AG04449 (cell line): ENCODE results near the gene ATP13A1.

ENCODE experiments used
- CTCF ChIA-PET: fragments of 350-600 bp; formaldehyde crosslinking; extraction: SDS; loops from one replicate; lab custom pipeline; 2021; ENCODE audit warnings: antibody characterized with exemption; lab: Yijun Ruan, JAX
- POLR2A ChIA-PET: fragments of 400-600, 350-600 bp; formaldehyde crosslinking; extraction: SDS; loops from one replicate; lab custom pipeline; 2020; ENCODE audit warnings: antibody characterized with exemption, inconsistent platforms; lab: Yijun Ruan, JAX
- DNase-seq: peaks from one replicate; pipeline ENCODE4 v3.0.0-alpha.2; 2010; ENCODE audit warnings: low read depth, low spot score
- H3K4me3 ChIP-seq: 2 replicates; pipeline ENCODE4 v1.5.1; 2011; ENCODE audit warnings: low read depth, mild to moderate bottlenecking, control low read depth, low read length
- TF ChIP-seq, protein P1 (sequence below): IDR thresholded peaks from one replicate; pipeline ENCODE4 v1.5.1; 2011; ENCODE audit warnings: mild to moderate bottlenecking, moderate library complexity, low read length, control low read depth, inconsistent platforms; ENCODE audit not compliant: insufficient read depth; ENCODE audit errors: missing control alignments

The ATP13A1 gene

GRCh38 chr19:19642506-19643157, 20.8 kb downstream of the ATP13A1 start:
- DNase-seq: no peak
- ChIA-PET CTCF (interaction anchor here (5.0 kb wide), 1 partner anchor 111 kb away, joined by 37 read pairs; no protein-coding TSS in a partner anchor), POLR2A (interaction anchor here (0.9 kb wide), 1 partner anchor 110 kb away, joined by 4 read pairs; no protein-coding TSS in a partner anchor)
- TF ChIP-seq, protein P1, sequence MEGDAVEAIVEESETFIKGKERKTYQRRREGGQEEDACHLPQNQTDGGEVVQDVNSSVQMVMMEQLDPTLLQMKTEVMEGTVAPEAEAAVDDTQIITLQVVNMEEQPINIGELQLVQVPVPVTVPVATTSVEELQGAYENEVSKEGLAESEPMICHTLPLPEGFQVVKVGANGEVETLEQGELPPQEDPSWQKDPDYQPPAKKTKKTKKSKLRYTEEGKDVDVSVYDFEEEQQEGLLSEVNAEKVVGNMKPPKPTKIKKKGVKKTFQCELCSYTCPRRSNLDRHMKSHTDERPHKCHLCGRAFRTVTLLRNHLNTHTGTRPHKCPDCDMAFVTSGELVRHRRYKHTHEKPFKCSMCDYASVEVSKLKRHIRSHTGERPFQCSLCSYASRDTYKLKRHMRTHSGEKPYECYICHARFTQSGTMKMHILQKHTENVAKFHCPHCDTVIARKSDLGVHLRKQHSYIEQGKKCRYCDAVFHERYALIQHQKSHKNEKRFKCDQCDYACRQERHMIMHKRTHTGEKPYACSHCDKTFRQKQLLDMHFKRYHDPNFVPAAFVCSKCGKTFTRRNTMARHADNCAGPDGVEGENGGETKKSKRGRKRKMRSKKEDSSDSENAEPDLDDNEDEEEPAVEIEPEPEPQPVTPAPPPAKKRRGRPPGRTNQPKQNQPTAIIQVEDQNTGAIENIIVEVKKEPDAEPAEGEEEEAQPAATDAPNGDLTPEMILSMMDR: no peak
- H3K4me3 ChIP-seq: peak overlapping the region; percentile 88

GRCh38 chr19:19637523-19638251, 25.8 kb downstream of the ATP13A1 start:
- ChIA-PET POLR2A (no interaction called here), CTCF (interaction anchor here (1.8 to 5.0 kb wide), 2 partner anchors 105 to 106 kb away, joined by 6 to 37 read pairs; no protein-coding TSS in a partner anchor)
- TF ChIP-seq, protein P1: no peak

GRCh38 chr19:19637186-19637522, 26.3 kb downstream of the ATP13A1 start:
- TF ChIP-seq, protein P1: no peak
- no peak for DNase-seq
- H3K4me3 ChIP-seq: no peak overlapping the region
- ChIA-PET POLR2A (no interaction called here), CTCF (interaction anchor here (1.8 kb wide), 1 partner anchor 105 kb away, joined by 6 read pairs; no protein-coding TSS in a partner anchor)

More at GRCh38 chr19:19637523-19638251, 25.8 kb downstream of the ATP13A1 start:
- DNase-seq: no peak
- no peak overlapping the region for H3K4me3 ChIP-seq

GRCh38 chr19:19636573-19637185, 26.8 kb downstream of the ATP13A1 start:
- TF ChIP-seq, protein P1: no peak
- CTCF ChIA-PET: interaction anchor here (1.8 kb wide), 1 partner anchor 104 kb away, joined by 6 read pairs; no protein-coding TSS in a partner anchor
- no peak overlapping the region for H3K4me3 ChIP-seq
- DNase-seq: no peak
- POLR2A ChIA-PET: no interaction called here

GRCh38 chr19:19635313-19635702, 28.2 kb downstream of the ATP13A1 start:
- H3K4me3 ChIP-seq: no peak overlapping the region
- TF ChIP-seq, protein P1: no peak
- CTCF ChIA-PET: interaction anchor here (3.9 kb wide), 1 partner anchor 9 kb away, joined by 31 read pairs; the partner anchor contains the start of gene GMIP
- DNase-seq: no peak
- POLR2A ChIA-PET: interaction anchor here (0.7 kb wide), 1 partner anchor 501 kb away, joined by 3 read pairs; no protein-coding TSS in a partner anchor
